Stimulated activated CD4-positive, alpha-beta T cell treated with anti-CD3 and anti-CD28 coated beads, Interleukin-1b, Interleukin-23, amount 100 ng/mL, for 1 hour (primary cell): ENCODE measurements around the gene IFNA17.
"Not testable (repeated sequence)": the region's sequence is repeated elsewhere in the genome, so short reads cannot be mapped to it uniquely, and the experiment has no call there.

Experiments used
- DNase-seq, 2 donors: peaks; one replicate each; pipeline ENCODE4 v3.0.0-alpha.2; 2020; ENCODE audit warnings: low read depth in 2 of 2

Gene IFNA17

GRCh38 chr9:21228122-21228521, at the start of gene IFNA17:
TSS of gene IFNA17 (minus strand) at chr9:21228222. CDS start at chr9:21228173, 49 bp downstream.
- no peak for DNase-seq

GRCh38 chr9:21268347-21268657, 40.3 kb upstream of the IFNA17 start:
- no peak for DNase-seq

DNA sequence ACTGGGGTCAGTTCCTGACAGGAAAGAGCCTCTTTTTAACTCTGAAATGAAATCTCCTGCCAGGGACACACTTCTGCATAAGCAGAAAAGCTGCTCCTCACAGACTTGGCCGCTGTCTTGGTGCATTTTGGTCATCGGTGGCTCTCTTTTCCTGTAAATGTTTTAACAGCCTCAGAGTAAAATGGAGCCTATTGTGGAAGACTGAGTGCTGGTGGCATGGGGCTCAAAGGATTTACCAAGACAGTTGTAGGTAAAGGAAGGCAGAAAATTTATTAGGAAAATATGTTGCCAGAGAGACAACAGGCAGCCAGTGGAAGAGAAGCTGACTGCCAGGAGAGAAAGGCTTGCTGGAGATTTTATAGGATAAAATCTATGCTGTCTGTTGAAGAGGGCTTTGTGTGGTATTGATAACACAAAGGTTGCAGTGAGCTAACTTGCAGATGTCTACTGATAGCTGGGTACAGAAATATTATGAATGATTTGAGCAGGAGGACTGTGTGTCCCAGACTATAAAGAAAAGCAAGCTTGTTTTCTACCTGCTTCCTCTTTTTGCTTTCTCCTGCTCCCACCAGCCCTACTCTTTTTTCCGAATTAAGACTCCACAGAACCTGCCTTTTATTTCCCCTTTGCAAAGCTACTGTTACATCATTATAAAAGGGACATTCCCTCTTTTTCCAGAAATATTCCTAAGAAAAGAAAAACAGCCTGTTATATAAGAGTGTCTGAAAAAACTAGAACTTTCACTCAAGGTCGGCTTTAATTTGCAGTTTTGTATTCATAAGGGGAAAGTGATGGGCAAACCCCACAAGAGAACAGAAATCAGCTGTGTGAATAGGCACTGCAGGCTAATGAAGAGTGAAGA, 39.7 kb upstream of the IFNA17 start:
- no peak for DNase-seq

DNA sequence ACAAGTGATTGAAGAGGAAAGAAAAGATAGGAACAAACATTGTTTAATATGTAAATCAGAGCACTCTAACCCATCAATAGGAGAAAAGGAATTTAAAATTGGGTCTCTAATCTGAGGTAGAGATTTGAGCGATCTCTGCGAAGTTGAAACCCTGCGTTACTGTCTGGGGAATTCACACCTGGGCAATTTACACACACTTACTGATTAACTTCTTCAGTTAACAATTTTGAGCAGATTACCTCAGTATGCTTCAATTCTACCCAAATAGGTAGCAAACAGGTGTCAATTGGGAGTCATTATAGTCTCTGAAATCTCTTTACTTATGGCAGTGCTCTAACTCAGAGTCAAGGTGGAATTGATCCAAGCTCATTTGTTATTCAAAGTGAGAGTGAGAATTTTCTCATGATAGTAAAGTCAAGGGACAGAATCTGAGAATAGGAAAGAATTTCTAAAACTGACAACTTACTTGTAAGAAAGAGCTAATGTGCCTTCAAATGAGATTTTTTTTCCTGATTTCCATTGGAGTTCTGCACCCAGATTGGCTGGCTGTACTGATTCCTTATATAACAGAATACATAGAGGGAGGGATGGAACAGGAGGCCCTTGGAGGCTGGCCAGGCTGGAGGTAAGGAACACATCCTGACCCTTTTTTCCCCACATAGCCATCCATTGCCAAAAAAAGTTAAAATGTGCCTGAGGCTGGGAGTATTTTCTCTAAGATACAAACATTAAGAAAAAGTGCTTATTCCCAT, 38.9 kb upstream of the IFNA17 start:
- DNase-seq, result no peak

- no peak for DNase-seq
Observed at GRCh38 chr9:21265421-21266189, 37.6 kb upstream of the IFNA17 start.

DNA sequence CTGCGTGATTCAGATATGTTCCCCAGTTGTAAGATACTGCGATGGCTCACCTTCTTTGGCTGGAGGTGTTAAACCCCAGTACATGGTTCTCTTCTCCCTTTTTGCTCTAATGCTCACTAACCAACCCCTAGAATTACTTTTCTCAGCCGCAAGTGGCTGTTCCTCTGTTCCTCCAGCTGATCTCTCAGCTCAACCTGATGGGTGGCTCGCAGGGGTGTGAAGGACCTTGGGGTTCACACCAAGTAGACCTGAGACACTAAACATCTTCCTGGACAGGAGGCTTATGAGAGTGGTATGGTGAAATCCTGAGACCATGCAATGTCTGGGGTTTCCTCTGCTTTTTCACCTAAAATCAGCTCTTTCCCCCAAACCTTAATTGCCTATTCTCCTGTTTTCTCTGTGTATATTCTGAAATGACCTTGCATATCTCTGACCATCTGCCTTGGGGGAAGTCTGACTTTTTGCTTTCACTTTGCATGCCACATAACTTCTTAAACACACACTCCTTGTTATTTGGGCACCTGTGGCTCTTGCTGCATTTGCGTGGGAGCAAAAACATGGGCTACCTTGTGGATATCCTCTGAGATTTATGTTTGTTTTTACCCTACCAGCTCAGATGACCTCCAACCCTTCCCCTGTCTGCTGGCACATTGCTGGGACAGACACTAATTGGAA, 27.7 kb upstream of the IFNA17 start:
- DNase-seq, result no peak

- no peak for DNase-seq
Observed at GRCh38 chr9:21252721-21253547, 24.9 kb upstream of the IFNA17 start.

DNA sequence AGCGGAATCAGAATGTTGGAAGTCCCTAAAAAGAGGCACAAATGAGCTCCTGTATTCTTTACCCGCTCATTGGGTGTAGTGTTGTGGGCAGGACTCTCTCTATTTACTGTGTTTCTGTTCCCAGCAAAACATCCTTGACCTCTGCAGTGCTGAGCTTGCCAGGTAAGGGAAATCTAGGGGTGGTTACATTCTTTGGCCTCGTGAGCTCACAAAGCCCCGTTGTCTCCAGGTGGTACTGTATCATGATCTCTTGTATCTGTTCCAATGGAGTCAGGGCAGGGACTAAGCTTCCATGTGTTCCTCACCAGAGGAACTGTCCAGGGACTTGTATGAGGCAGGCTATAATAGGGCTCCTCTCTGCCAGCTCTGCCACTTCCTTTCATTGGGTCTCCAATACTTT, 23.6 kb upstream of the IFNA17 start:
- no peak for DNase-seq

- no peak for DNase-seq
Observed at GRCh38 chr9:21251190-21251589, 23.2 kb upstream of the IFNA17 start.

GRCh38 chr9:21244836-21245235, 16.8 kb upstream of the IFNA17 start:
- DNase-seq, result no peak

GRCh38 chr9:21239911-21240310, 11.9 kb upstream of the IFNA17 start, which contains the start of gene IFNA14:
TSS of gene IFNA14 (minus strand) at chr9:21240005. CDS start at chr9:21239935, 70 bp downstream.
- DNase-seq, result no peak

DNA sequence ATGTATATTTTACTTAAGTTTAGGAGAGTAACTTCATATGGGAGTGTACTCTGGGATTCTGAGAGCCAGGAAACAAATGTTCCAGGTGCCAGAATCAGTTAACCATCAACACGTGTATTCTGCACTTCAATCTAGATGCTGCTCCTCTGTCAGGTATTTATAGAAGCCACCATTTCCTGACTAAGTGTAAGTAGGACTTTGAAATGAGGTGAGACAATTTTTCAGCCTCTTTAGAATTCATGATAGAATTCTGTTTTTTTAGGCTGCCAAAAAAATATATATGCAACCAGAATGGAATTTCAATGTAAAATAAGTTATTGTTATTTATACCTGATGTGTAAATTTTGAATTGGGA, 8.3 kb upstream of the IFNA17 start:
- not testable (repeated sequence) for DNase-seq

- not testable (repeated sequence) for DNase-seq
Observed at GRCh38 chr9:21235468-21236359, 7.7 kb upstream of the IFNA17 start.

GRCh38 chr9:21234153-21234687, 6.2 kb upstream of the IFNA17 start:
- no peak for DNase-seq

- no peak for DNase-seq
Observed at GRCh38 chr9:21233258-21233657, 5.2 kb upstream of the IFNA17 start.

DNA sequence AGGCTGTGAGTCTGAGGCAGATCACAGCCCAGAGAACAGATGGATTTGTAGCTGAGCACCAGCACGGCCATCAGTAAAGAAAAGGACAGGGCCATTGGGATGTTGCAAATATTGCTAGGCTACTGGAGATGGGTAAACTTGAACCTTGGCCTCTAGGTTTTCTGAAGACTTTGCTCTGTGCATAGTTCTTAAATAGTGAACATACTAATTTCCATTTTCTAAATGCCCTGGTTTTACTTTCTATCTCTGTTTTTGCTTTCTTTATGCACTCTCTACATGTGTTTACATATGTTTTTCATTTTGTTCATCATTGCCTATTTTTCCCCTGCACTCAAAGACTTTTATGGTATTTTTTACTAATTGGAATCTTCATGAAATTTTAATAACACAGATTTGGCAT, 10.8 kb downstream of the IFNA17 start, which contains the start of gene IFNA16:
IFNA16 (minus strand) TSS at position 101 of the 400 bp plus-strand sequence; CDS start at position 95, 6 bp downstream.
- not testable (repeated sequence) for DNase-seq

GRCh38 chr9:21213411-21214326, 14.4 kb downstream of the IFNA17 start:
- not testable (repeated sequence) for DNase-seq

DNA sequence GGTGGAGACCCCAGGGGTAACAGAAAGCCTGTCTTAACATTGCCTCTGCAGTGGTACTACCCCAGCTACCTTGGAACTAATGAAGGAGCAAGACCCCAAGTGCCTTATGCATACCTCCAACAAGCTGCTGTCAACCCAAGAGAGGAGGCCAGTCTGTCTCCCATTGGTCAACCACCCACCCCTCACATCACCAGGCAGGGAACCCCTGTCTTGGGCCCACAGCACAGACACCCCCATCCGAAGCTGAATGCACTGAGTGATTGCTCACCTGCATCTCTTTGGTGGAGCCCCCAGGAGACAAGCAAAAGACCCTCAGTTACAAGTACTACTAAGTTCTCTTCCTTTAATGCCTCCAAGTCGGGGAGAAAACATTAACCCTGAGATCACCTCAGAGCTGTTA, 15.9 kb downstream of the IFNA17 start:
- not testable (repeated sequence) for DNase-seq
